ENCODE data around the gene BCL2.

- no peak for TF ChIP-seq POLR2AphosphoS5 (IDR thresholded peaks at IDR 0.05; ENCODE audit: low read depth, low read length)
- TF ChIP-seq TCF7L2 (IDR thresholded peaks at IDR 0.05; ENCODE audit: borderline replicate concordance, extremely low read depth, insufficient read depth, insufficient read length): no peak
- no peak for TF ChIP-seq CTCF (IDR thresholded peaks at IDR 0.05 in 2 of 3, conservative IDR thresholded peaks at IDR 0.05 in 1 of 3; ENCODE audit: borderline replicate concordance in 1 of 3, insufficient read depth in 1 of 3, low read depth in 2 of 3, low read length in 2 of 3)
- TF ChIP-seq CEBPB (IDR thresholded peaks at IDR 0.05; ENCODE audit: low read depth): no peak
- no peak for TF ChIP-seq JUND (IDR thresholded peaks at IDR 0.05)
- no peak for TF ChIP-seq MAX (IDR thresholded peaks at IDR 0.05)
Measured at GRCh38 chr18:63288311-63288710, 31.3 kb downstream of the BCL2 start.
